H9 (cell line): ENCODE data around the gene DMRTA2. TPM values are rescaled to one million over a fixed set of nuclear protein-coding genes. Genes with fewer than 3 reads are reported as not detected.

Experiments
- DNase-seq: peaks from one replicate; pipeline ENCODE4 v3.0.0-alpha.2; 2017
- H2AFZ ChIP-seq: one replicate; pipeline ENCODE4 v1.6.1; 2013; ENCODE audit warnings: mild to moderate bottlenecking, low read length, control low read depth, moderate library complexity
- H2AK5ac ChIP-seq: 2 replicates; pipeline ENCODE4 v1.6.1; 2013; ENCODE audit warnings: low read length, control low read depth, mixed read lengths; ENCODE audit not compliant: insufficient read length
- H2BK120ac ChIP-seq: one replicate; pipeline ENCODE4 v1.6.1; 2013; ENCODE audit warnings: low read depth, mild to moderate bottlenecking, low read length, control low read depth, inconsistent platforms; ENCODE audit not compliant: poor library complexity, severe bottlenecking
- H2BK12ac ChIP-seq: 2 replicates; pipeline ENCODE4 v1.6.1; 2013; ENCODE audit warnings: low read length, control low read depth, mixed read lengths, low read depth; ENCODE audit not compliant: insufficient read length
- H2BK15ac ChIP-seq: 2 replicates; pipeline ENCODE4 v1.6.1; 2013; ENCODE audit warnings: low read depth, low read length, control low read depth
- H2BK20ac ChIP-seq: one replicate; pipeline ENCODE4 v1.6.1; 2013; ENCODE audit warnings: low read depth, mild to moderate bottlenecking, low read length, control low read depth, inconsistent platforms; ENCODE audit not compliant: poor library complexity, severe bottlenecking
- H2BK5ac ChIP-seq: 2 replicates; pipeline ENCODE4 v1.6.1; 2013; ENCODE audit warnings: low read length, control low read depth, mixed read lengths; ENCODE audit not compliant: insufficient read length
- H3K14ac ChIP-seq: 2 replicates; pipeline ENCODE4 v1.6.1; 2013; ENCODE audit warnings: low read length, control low read depth; ENCODE audit not compliant: insufficient read depth
- H3K18ac ChIP-seq: 2 replicates; pipeline ENCODE4 v1.6.1; 2013; ENCODE audit warnings: low read depth, mild to moderate bottlenecking, mixed read lengths, low read length, control low read depth; ENCODE audit not compliant: insufficient read length
- H3K23ac ChIP-seq: 2 replicates; pipeline ENCODE4 v1.6.1; 2013; ENCODE audit warnings: low read length, control low read depth, mixed read lengths, low read depth; ENCODE audit not compliant: insufficient read length
- H3K23me2 ChIP-seq: 2 replicates; pipeline ENCODE4 v1.6.1; 2013; ENCODE audit warnings: low read depth, mild to moderate bottlenecking, mixed read lengths, low read length, control low read depth; ENCODE audit not compliant: insufficient read length, poor library complexity, severe bottlenecking
- H3K27ac ChIP-seq: 2 replicates; pipeline ENCODE4 v1.5.1; 2013; ENCODE audit warnings: low read length, control low read depth, mixed read lengths, low read depth; ENCODE audit not compliant: insufficient read length
- H3K27me3 ChIP-seq: 2 replicates; pipeline ENCODE4 v1.6.1; 2013; ENCODE audit warnings: low read length, control low read depth, inconsistent platforms; ENCODE audit not compliant: insufficient read depth
- H3K4ac ChIP-seq: 2 replicates; pipeline ENCODE4 v1.6.1; 2013; ENCODE audit warnings: low read depth, mild to moderate bottlenecking, control low read depth, inconsistent platforms, low read length, moderate library complexity
- H3K4me1 ChIP-seq: 2 replicates; pipeline ENCODE4 v1.6.1; 2013; ENCODE audit warnings: low read length, control low read depth, inconsistent platforms; ENCODE audit not compliant: insufficient read depth
- H3K4me2 ChIP-seq: 2 replicates; pipeline ENCODE4 v1.6.1; 2013; ENCODE audit warnings: low read length, control low read depth, mixed read lengths; ENCODE audit not compliant: insufficient read length, insufficient read depth
- H3K56ac ChIP-seq: 2 replicates; pipeline ENCODE4 v1.6.1; 2013; ENCODE audit warnings: low read depth, mild to moderate bottlenecking, mixed read lengths, low read length, control low read depth; ENCODE audit not compliant: insufficient read length
- H3K79me1 ChIP-seq: 2 replicates; pipeline ENCODE4 v1.6.1; 2013; ENCODE audit warnings: low read depth, mild to moderate bottlenecking, moderate library complexity, low read length, control low read depth, inconsistent platforms; ENCODE audit not compliant: insufficient read depth, poor library complexity, severe bottlenecking
- H3K79me2 ChIP-seq: 2 replicates; pipeline ENCODE4 v1.6.1; 2013; ENCODE audit warnings: low read length, control low read depth, inconsistent platforms; ENCODE audit not compliant: insufficient read depth
- H3K9ac ChIP-seq: 2 replicates; pipeline ENCODE4 v1.6.1; 2013; ENCODE audit warnings: low read length, control low read depth, mixed read lengths; ENCODE audit not compliant: insufficient read length; ENCODE audit errors: extremely low read depth
- H3K9me3 ChIP-seq: one replicate; pipeline ENCODE4 v1.6.1; 2013; ENCODE audit warnings: low read depth, low read length, inconsistent platforms; ENCODE audit not compliant: control insufficient read depth
- H3T11ph ChIP-seq: one replicate; pipeline ENCODE4 v1.6.1; 2013; ENCODE audit warnings: mild to moderate bottlenecking, low read length, control low read depth, inconsistent platforms
- H4K20me1 ChIP-seq: one replicate; pipeline ENCODE4 v1.6.1; 2013; ENCODE audit not compliant: control insufficient read depth, insufficient read length, insufficient read depth
- H4K5ac ChIP-seq: 2 replicates; pipeline ENCODE4 v1.6.1; 2013; ENCODE audit warnings: low read depth, mild to moderate bottlenecking, mixed read lengths, low read length, control low read depth; ENCODE audit not compliant: insufficient read length
- H4K8ac ChIP-seq: replicated peaks from 2 replicates; pipeline ENCODE4 v1.6.1; 2013; ENCODE audit warnings: low read length, control low read depth, mixed read lengths, low read depth; ENCODE audit not compliant: insufficient read length
- H4K91ac ChIP-seq: 2 replicates; pipeline ENCODE4 v1.6.1; 2013; ENCODE audit warnings: low read depth, mild to moderate bottlenecking, moderate library complexity, mixed read lengths, low read length, control low read depth; ENCODE audit not compliant: insufficient read length
- H3K27ac Mint-ChIP-seq, 3 experiments: 2 replicates in 2 of 3; 3 replicates in 1 of 3; pipeline ENCODE4 v1.8.0; 2020 to 2021; ENCODE audit warnings: mixed read lengths in 3 of 3, mild to moderate bottlenecking in 1 of 3, moderate library complexity in 1 of 3
- H3K27me3 Mint-ChIP-seq: 2 replicates; pipeline ENCODE4 v1.8.0; 2021; ENCODE audit warnings: low read depth, mild to moderate bottlenecking, moderate library complexity, mixed read lengths
- H3K36me3 Mint-ChIP-seq, 3 experiments: 2 replicates in 2 of 3; 3 replicates in 1 of 3; pipeline ENCODE4 v1.8.0; 2020 to 2021; ENCODE audit warnings: low read depth in 3 of 3, mixed read lengths in 3 of 3; ENCODE audit not compliant: insufficient read depth in 1 of 3
- H3K4me1 Mint-ChIP-seq, 2 experiments: 2 replicates each; pipeline ENCODE4 v1.8.0; 2020; ENCODE audit warnings: mixed read lengths in 2 of 2
- H3K4me3 Mint-ChIP-seq, 2 experiments: 2 replicates in 1 of 2; 3 replicates in 1 of 2; pipeline ENCODE4 v1.8.0; 2020 to 2021; ENCODE audit warnings: mild to moderate bottlenecking in 2 of 2, mixed read lengths in 2 of 2, moderate library complexity in 1 of 2
- H3K9me3 Mint-ChIP-seq, 2 experiments: 2 replicates in 1 of 2; 3 replicates in 1 of 2; pipeline ENCODE4 v1.8.0; 2020; ENCODE audit warnings: mild to moderate bottlenecking in 2 of 2, mixed read lengths in 2 of 2, moderate library complexity in 1 of 2
- CTCF ChIP-seq: fragments of 200-600 bp; sonication (generic); conservative IDR thresholded peaks from 3 replicates; pipeline ENCODE4 v1.8.0; 2021; ENCODE audit warnings: antibody characterized with exemption, mild to moderate bottlenecking
- WGBS: extraction: QIAGEN DNeasy Blood & Tissue Kit; methylation state at CpG from one replicate; pipeline ENCODE4 v1.1.7; 2013; ENCODE audit warnings: missing lambda C conversion rate, low lambda C conversion rate, mixed read lengths; ENCODE audit not compliant: insufficient read length; ENCODE audit errors: extremely low coverage; 5-methylcytosine and 5-hydroxymethylcytosine counted together
- total RNA-seq: library from RNA; stranded (reverse); gene quantifications from 2 replicates; pipeline ENCODE4 v1.2.1, GENCODE V29; 2021

Gene DMRTA2
- total RNA-seq, 1 experiment from 2014 or later: 0.11 TPM

DNA sequence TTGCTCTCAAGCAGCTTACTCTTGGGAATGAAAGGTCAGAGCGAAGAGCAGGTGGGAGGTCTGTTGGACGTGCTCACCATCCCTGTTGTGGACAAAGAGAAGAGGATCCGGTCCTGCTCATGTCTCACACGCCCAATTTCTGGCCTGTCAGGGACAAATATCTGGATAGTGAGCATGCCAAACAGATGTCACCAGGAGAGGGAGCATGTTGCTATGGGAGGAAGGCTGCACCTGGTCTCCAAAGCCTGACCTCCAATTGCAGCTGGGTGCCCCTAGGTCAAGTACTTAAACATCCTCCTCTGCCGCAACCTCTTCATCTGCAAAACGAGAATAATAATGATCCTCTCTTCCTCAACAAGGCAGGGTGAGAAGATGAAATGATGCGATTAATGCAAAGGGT is 53.4 kb downstream of the DMRTA2 start:
- peaks cover 30% of the 10 kb centered on the region for H3K27me3 Mint-ChIP-seq
- H2BK5ac ChIP-seq: no peak overlapping the region
- H3K9ac ChIP-seq: no peak overlapping the region
- no peaks in the 10 kb centered on the region for H3K79me2 ChIP-seq
- H3K4me1 Mint-ChIP-seq: peaks cover 4 to 16% of the 10 kb centered on the region in 2 experiments; a peak in 3 of 4 replicates
- H4K5ac ChIP-seq: no peak overlapping the region
- H3K27me3 ChIP-seq: no peaks in the 10 kb centered on the region; the same call in 1 of the 2 replicates
- H3K27ac ChIP-seq: no peak overlapping the region
- H4K91ac ChIP-seq: no peak overlapping the region
- H2AK5ac ChIP-seq: no peak overlapping the region
- H2BK15ac ChIP-seq: no peak overlapping the region
- H2AFZ ChIP-seq: no peak overlapping the region
- H3K4me2 ChIP-seq: no peak overlapping the region
- H2BK20ac ChIP-seq: no peak overlapping the region
- no peak overlapping the region for H3T11ph ChIP-seq
- H3K4ac ChIP-seq: no peak overlapping the region
- H3K27ac Mint-ChIP-seq: no peak overlapping the region
- H4K8ac ChIP-seq: no peak overlapping the region
- peak; percentile 64 for TF ChIP-seq CTCF
- H3K56ac ChIP-seq: no peak overlapping the region
- H3K36me3 Mint-ChIP-seq: no peaks in the 10 kb centered on the region; a peak in 2 of 7 replicates
- H3K23me2 ChIP-seq: no peaks in the 10 kb centered on the region
- peak; percentile 63 for DNase-seq
- H3K79me1 ChIP-seq: no peaks in the 10 kb centered on the region
- H2BK120ac ChIP-seq: no peak overlapping the region
- no peak overlapping the region for H3K23ac ChIP-seq
- WGBS: no CpG with 5 or more reads among the region's 7 CpGs
- H3K18ac ChIP-seq: no peak overlapping the region
- no peaks in the 10 kb centered on the region for H3K4me1 ChIP-seq
- no peak overlapping the region for H2BK12ac ChIP-seq
- no peaks in the 10 kb centered on the region for H4K20me1 ChIP-seq
- no peaks in the 10 kb centered on the region for H3K9me3 ChIP-seq
- H3K9me3 Mint-ChIP-seq: peaks cover 11 to 14% of the 10 kb centered on the region in 2 experiments
- H3K4me3 Mint-ChIP-seq: no peak overlapping the region
- H3K14ac ChIP-seq: no peak overlapping the region
